ENCODE measurements around the gene KPNA1.

- no peak for TF ChIP-seq CTCF (IDR thresholded peaks at IDR 0.05)
- no peak for TF ChIP-seq POLR2AphosphoS5 (IDR thresholded peaks at IDR 0.05; ENCODE audit: low read depth, low read length)
These were observed 119.2 kb downstream of the KPNA1 start for GRCh38 chr3:122395582-122395981.

Measured in Panc1 (cell line).